ENCODE results near the gene ULK2. TPM values are rescaled to one million over a fixed set of nuclear protein-coding genes. Genes with fewer than 3 reads are reported as not detected.

ULK2 gene
- total RNA-seq, 2 experiments from 2014 or later, result 6.8 TPM; not detected in 1

GRCh38 chr17:19744922-19745757, 122.6 kb downstream of the ULK2 start:
- POLR2A ChIA-PET, result no interaction called here

GRCh38 chr17:19744492-19744891, 123.2 kb downstream of the ULK2 start:
- TF ChIP-seq CTCF (conservative IDR thresholded peaks at IDR 0.05; ENCODE audit: low read length), result no peak
- TF ChIP-seq EZH2phosphoT487 (IDR thresholded peaks at IDR 0.05; ENCODE audit: borderline replicate concordance, low read depth, low read length), result no peak
- Histone ChIP-seq H3K4me3 (ENCODE audit: low read depth, low read length, poor library complexity, severe bottlenecking) (peak overlapping the region; percentile 58), H3K79me2 (ENCODE audit: insufficient read depth, low read depth, low read length) (no peaks in the 10 kb centered on the region), H2AFZ (ENCODE audit: low read length) (0 out of 2 replicates have a peak overlapping the region, but pooled peaks have one; percentile 37), H3K36me3 (ENCODE audit: insufficient read depth, low read length) (no peaks in the 10 kb centered on the region), H3K4me1 (ENCODE audit: insufficient read depth, low read length, poor library complexity, severe bottlenecking) (no peaks in the 10 kb centered on the region), H3K4me2 (ENCODE audit: low read length) (peak overlapping the region; percentile 36; the same call in 1 of the 2 replicates), H4K20me1 (ENCODE audit: insufficient read depth, low read length) (no peaks in the 10 kb centered on the region), H3K27ac (ENCODE audit: low read depth, low read length, poor library complexity, severe bottlenecking) (no peak overlapping the region), H3K9me2 (ENCODE audit: insufficient read depth, low read length) (no peaks in the 10 kb centered on the region), H3K9me3 (ENCODE audit: low read length) (no peaks in the 10 kb centered on the region)
- BruUV-seq (replicated peaks), result no TSS peak
- intact Hi-C loops (cut with micrococcal nuclease; ENCODE audit: unreplicated experiment), result no loop called here
- ChIA-PET POLR2A (interaction anchor here (1.1 kb wide), 1 partner anchor 17 kb away, joined by 3 read pairs; no protein-coding TSS in a partner anchor), CTCF (ENCODE audit: unreplicated experiment) (interaction anchor here (0.6 kb wide), 1 partner anchor 1433 kb away, joined by 3 read pairs; no protein-coding TSS in a partner anchor)
- DNase-seq (ENCODE audit: low spot score), result no peak

More at GRCh38 chr17:19744922-19745757, 122.6 kb downstream of the ULK2 start:
- intact Hi-C loops (cut with micrococcal nuclease; ENCODE audit: unreplicated experiment), result no loop called here
- no TSS peak for BruUV-seq (replicated peaks)
- TF ChIP-seq EZH2phosphoT487 (IDR thresholded peaks at IDR 0.05; ENCODE audit: borderline replicate concordance, low read depth, low read length) (no peak), CTCF (conservative IDR thresholded peaks at IDR 0.05; ENCODE audit: low read length) (peak; percentile 61)
- H3K4me2 ChIP-seq (ENCODE audit: low read length), result peak overlapping the region; percentile 36; the same call in 1 of the 2 replicates
- no peaks in the 10 kb centered on the region for H3K9me2 ChIP-seq (ENCODE audit: insufficient read depth, low read length)
- 0 out of 2 replicates have a peak overlapping the region, but pooled peaks have one; percentile 37 for H2AFZ ChIP-seq (ENCODE audit: low read length)
- H3K27ac ChIP-seq (ENCODE audit: low read depth, low read length, poor library complexity, severe bottlenecking), result no peak overlapping the region
- peak; percentile 73 for DNase-seq (ENCODE audit: low spot score)
- no peaks in the 10 kb centered on the region for H4K20me1 ChIP-seq (ENCODE audit: insufficient read depth, low read length)
- H3K79me2 ChIP-seq (ENCODE audit: insufficient read depth, low read depth, low read length), result no peaks in the 10 kb centered on the region
- H3K4me1 ChIP-seq (ENCODE audit: insufficient read depth, low read length, poor library complexity, severe bottlenecking), result no peaks in the 10 kb centered on the region
- peak overlapping the region; percentile 58 for H3K4me3 ChIP-seq (ENCODE audit: low read depth, low read length, poor library complexity, severe bottlenecking)
- H3K9me3 ChIP-seq (ENCODE audit: low read length), result no peaks in the 10 kb centered on the region
- CTCF ChIA-PET (ENCODE audit: unreplicated experiment), result interaction anchor here (0.6 kb wide), 1 partner anchor 1433 kb away, joined by 3 read pairs; no protein-coding TSS in a partner anchor
- no peaks in the 10 kb centered on the region for H3K36me3 ChIP-seq (ENCODE audit: insufficient read depth, low read length)

Measured in OCI-LY7 (cell line).